Measurements from ENCODE around the gene SLC6A20. TPM values are rescaled to one million over a fixed set of nuclear protein-coding genes. Genes with fewer than 3 reads are reported as not detected.

The SLC6A20 gene
- total and polyA plus RNA-seq, 2 of the 13 experiments (the other 11 are each of a cell fraction or from before 2014, with no cell fraction given) = not detected

DNA sequence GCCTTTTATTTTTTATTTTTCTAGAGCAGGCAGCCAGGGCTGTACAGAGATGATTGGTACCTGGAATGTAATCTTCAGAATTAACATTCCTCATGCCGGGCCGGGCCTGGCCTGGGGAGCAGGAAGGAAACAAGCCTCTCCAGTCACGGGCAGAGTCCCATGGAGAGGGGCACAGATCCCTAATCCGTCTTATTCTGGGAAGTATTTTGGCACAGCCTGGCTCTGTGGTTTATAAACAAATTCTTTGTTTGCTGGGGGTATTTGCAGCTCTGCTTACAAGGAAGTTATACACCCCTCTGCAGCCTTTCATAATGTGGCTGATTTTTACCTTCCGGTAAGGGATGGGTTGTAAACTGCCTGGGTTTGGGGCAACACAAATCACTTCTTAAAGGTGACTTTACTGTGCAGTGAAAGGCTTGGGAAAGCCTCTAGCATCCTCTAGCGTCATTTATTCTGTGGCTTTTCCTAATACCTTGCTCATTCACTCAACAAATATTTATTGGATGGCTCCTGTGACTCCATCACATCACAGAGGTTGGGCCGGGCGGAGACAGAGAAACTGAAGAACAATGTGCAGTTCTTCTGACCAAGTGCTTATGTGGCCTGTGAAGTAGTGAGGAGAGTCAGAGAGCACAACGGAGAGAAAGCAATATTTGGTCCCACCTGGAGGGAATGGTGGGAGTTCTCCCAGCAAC is 2.7 kb downstream of the SLC6A20 start:
- no peaks in the 10 kb centered on the region for H3K79me2 ChIP-seq (ENCODE audit: insufficient read depth, low read length)
- TF ChIP-seq ZNF205 (CRISPR knock-in tag; IDR thresholded peaks at IDR 0.05) = no peak
- TF ChIP-seq, protein P1, sequence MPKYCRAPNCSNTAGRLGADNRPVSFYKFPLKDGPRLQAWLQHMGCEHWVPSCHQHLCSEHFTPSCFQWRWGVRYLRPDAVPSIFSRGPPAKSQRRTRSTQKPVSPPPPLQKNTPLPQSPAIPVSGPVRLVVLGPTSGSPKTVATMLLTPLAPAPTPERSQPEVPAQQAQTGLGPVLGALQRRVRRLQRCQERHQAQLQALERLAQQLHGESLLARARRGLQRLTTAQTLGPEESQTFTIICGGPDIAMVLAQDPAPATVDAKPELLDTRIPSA (CRISPR knock-in tag; IDR thresholded peaks at IDR 0.05; ENCODE audit: borderline replicate concordance) = no peak
- ATAC-seq = no peak
- no peak overlapping the region for H3K27ac ChIP-seq (ENCODE audit: extremely low read length, insufficient read depth, low read length)
- in situ Hi-C loops (cut with HindIII; ENCODE audit: extremely low pct_ligation_motif_present, low pct_unique_long_range_greater_than_20kb) = no loop called here
- H3K4me1 ChIP-seq (ENCODE audit: insufficient read depth, low read length) = no peaks in the 10 kb centered on the region
- no peak overlapping the region for H3K9ac ChIP-seq (ENCODE audit: insufficient read depth, low read depth, low read length)
- no peak overlapping the region for H3K4me2 ChIP-seq (ENCODE audit: low read depth, low read length)
- ChIA-PET CTCF (ENCODE audit: low intra/inter-chr PET ratio, low total read pairs) (no interaction called here), POLR2A (no interaction called here)
- H4K20me1 ChIP-seq (ENCODE audit: insufficient read depth, low read length) = no peaks in the 10 kb centered on the region
- 19% methylated on average over 8 of the region's 9 CpGs for WGBS (ENCODE audit: low lambda C conversion rate)
- no peak for DNase-seq (ENCODE audit: low spot score)
- H3K4me3 ChIP-seq (replicated peaks in 1 of 3; ENCODE audit: insufficient read depth in 1 of 3, low read depth in 2 of 3, low read length in 3 of 3) = no peak overlapping the region
- intact Hi-C loops (cut with micrococcal nuclease; ENCODE audit: unreplicated experiment) = no loop called here
- H2AFZ ChIP-seq (ENCODE audit: low read length) = no peak overlapping the region
- peaks cover 2 to 73% of the 10 kb centered on the region in 2 experiments; a peak in 4 of 5 replicates for H3K27me3 ChIP-seq (ENCODE audit: control insufficient read depth in 1 of 2, insufficient read depth in 2 of 2, low read length in 2 of 2)
- no peaks in the 10 kb centered on the region for H3K9me3 ChIP-seq (ENCODE audit: low read length)
- H3K36me3 ChIP-seq (replicated peaks in 1 of 2; ENCODE audit: control insufficient read depth in 1 of 2, insufficient read depth in 2 of 2, low read length in 2 of 2) = no peaks in the 10 kb centered on the region
- BruUV-seq (replicated peaks) = no TSS peak
- no peak for FAIRE-seq

DNA sequence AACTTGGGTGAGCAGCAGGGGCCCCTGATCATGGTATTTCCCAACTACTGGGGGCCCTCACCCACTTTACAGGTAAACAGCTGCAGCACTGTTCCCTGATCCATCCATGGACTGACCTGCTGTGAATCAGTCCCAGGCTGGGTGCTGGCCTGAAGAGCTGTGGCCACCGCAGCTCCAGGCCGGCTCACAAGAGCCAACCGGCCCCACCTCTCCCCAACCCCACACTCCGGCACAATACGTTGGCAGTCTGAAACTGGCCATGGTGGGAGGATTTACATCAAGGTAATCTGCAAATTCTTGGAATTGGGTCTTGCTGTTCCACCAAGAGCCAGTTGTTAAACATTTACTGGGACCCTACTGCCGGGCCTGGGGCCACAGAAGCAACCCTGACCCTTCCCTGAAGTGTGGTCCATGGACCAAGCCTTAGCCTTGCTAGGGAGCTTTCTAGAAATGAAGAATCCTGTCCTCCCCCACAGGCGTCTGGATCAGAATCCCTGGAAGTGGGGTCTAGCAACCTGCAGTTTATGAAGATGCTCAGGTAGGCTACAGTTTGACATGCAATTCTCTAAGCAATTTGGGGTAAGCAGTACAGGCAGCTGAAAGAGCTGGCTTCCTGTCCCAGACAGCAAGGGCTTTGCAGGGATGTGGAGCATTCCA is 3.7 kb downstream of the SLC6A20 start:
- no TSS peak for BruUV-seq (replicated peaks)
- 0% methylated on average over 2 of the region's 7 CpGs for WGBS (ENCODE audit: low lambda C conversion rate)
- Histone ChIP-seq H3K79me2 (ENCODE audit: insufficient read depth, low read length) (no peaks in the 10 kb centered on the region), H4K20me1 (ENCODE audit: insufficient read depth, low read length) (no peaks in the 10 kb centered on the region), H3K4me1 (ENCODE audit: insufficient read depth, low read length) (no peaks in the 10 kb centered on the region), H3K9me3 (ENCODE audit: low read length) (no peaks in the 10 kb centered on the region), H3K27ac (ENCODE audit: extremely low read length, insufficient read depth, low read length) (no peak overlapping the region), H3K36me3 (replicated peaks in 1 of 2; ENCODE audit: control insufficient read depth in 1 of 2, insufficient read depth in 2 of 2, low read length in 2 of 2) (no peaks in the 10 kb centered on the region), H3K9ac (ENCODE audit: insufficient read depth, low read depth, low read length) (no peak overlapping the region), H3K4me3 (replicated peaks in 1 of 3; ENCODE audit: insufficient read depth in 1 of 3, low read depth in 2 of 3, low read length in 3 of 3) (no peak overlapping the region), H3K27me3 (ENCODE audit: control insufficient read depth in 1 of 2, insufficient read depth in 2 of 2, low read length in 2 of 2) (peaks cover 2 to 68% of the 10 kb centered on the region in 2 experiments; a peak in 4 of 5 replicates), H2AFZ (ENCODE audit: low read length) (no peak overlapping the region), H3K4me2 (ENCODE audit: low read depth, low read length) (no peak overlapping the region)
- no peak for FAIRE-seq
- no peak for DNase-seq (ENCODE audit: low spot score)
- POLR2A ChIA-PET = no interaction called here
- in situ Hi-C loops (cut with HindIII; ENCODE audit: extremely low pct_ligation_motif_present, low pct_unique_long_range_greater_than_20kb) = no loop called here
- intact Hi-C loops (cut with micrococcal nuclease; ENCODE audit: unreplicated experiment) = no loop called here
- CTCF ChIA-PET (ENCODE audit: low intra/inter-chr PET ratio, low total read pairs) = no interaction called here
- TF ChIP-seq ATF7-NPFF (CRISPR knock-in tag; IDR thresholded peaks at IDR 0.05; ENCODE audit: low read depth) (no peak), PHF5A (CRISPR knock-in tag; IDR thresholded peaks at IDR 0.05; ENCODE audit: low read depth, unreplicated experiment) (no peak), GLI4 (CRISPR knock-in tag; IDR thresholded peaks at IDR 0.05; ENCODE audit: borderline replicate concordance) (no peak)
- TF ChIP-seq, protein P2, sequence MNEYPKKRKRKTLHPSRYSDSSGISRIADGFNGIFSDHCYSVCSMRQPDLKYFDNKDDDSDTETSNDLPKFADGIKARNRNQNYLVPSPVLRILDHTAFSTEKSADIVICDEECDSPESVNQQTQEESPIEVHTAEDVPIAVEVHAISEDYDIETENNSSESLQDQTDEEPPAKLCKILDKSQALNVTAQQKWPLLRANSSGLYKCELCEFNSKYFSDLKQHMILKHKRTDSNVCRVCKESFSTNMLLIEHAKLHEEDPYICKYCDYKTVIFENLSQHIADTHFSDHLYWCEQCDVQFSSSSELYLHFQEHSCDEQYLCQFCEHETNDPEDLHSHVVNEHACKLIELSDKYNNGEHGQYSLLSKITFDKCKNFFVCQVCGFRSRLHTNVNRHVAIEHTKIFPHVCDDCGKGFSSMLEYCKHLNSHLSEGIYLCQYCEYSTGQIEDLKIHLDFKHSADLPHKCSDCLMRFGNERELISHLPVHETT (CRISPR knock-in tag; conservative IDR thresholded peaks at IDR 0.05) = no peak
- no peak for ATAC-seq
